DOHH2 (cell line): ENCODE data around the gene PISD.
"Not testable (repeated sequence)": the region's sequence is repeated elsewhere in the genome, so short reads cannot be mapped to it uniquely, and the experiment has no call there.

ENCODE experiments used
- H3F3A ChIP-seq: fragments of 200-600 bp; sonication (generic), shearing (Covaris generic); 2 replicates; pipeline ENCODE4 v1.6.0; 2016; ENCODE audit warnings: antibody characterized with exemption, mild to moderate bottlenecking; ENCODE audit not compliant: control insufficient read depth, insufficient read depth
- H3K27ac ChIP-seq: fragments of 200-600 bp; sonication (generic); 2 replicates; pipeline ENCODE4 v1.5.1; 2014; ENCODE audit warnings: low read depth, mild to moderate bottlenecking, low read length, moderate library complexity
- H3K27me3 ChIP-seq: fragments of 200-600 bp; sonication (generic); 2 replicates; pipeline ENCODE4 v1.6.1; 2014; ENCODE audit warnings: mild to moderate bottlenecking, low read length, mixed read lengths; ENCODE audit not compliant: control insufficient read depth
- H3K36me3 ChIP-seq: fragments of 200-600 bp; sonication (generic); 2 replicates; pipeline ENCODE4 v1.6.1; 2014; ENCODE audit warnings: mild to moderate bottlenecking, low read length, moderate library complexity, mixed read lengths; ENCODE audit not compliant: control insufficient read depth
- H3K4me1 ChIP-seq: fragments of 200-600 bp; sonication (generic); 2 replicates; pipeline ENCODE4 v1.6.1; 2014; ENCODE audit warnings: mild to moderate bottlenecking, low read length, mixed read lengths; ENCODE audit not compliant: control insufficient read depth
- H3K4me2 ChIP-seq: fragments of 200-600 bp; sonication (generic); 2 replicates; pipeline ENCODE4 v1.6.0; 2014; ENCODE audit warnings: mild to moderate bottlenecking, low read length, moderate library complexity
- H3K4me3 ChIP-seq: fragments of 200-600 bp; sonication (generic); 2 replicates; pipeline ENCODE4 v1.5.1; 2014; ENCODE audit warnings: mild to moderate bottlenecking, low read length, mixed read lengths
- H3K79me2 ChIP-seq: fragments of 200-600 bp; sonication (generic); 2 replicates; pipeline ENCODE4 v1.6.1; 2014; ENCODE audit warnings: mild to moderate bottlenecking, low read length, mixed read lengths; ENCODE audit not compliant: control insufficient read depth
- H3K9me2 ChIP-seq: fragments of 200-600 bp; sonication (generic); replicated peaks from 2 replicates; pipeline ENCODE4 v1.6.1; 2014; ENCODE audit warnings: mild to moderate bottlenecking, low read length, mixed read lengths; ENCODE audit not compliant: control insufficient read depth
- H3K9me3 ChIP-seq: fragments of 200-600 bp; sonication (generic); 2 replicates; pipeline ENCODE4 v1.6.1; 2014; ENCODE audit warnings: antibody characterized with exemption, low read length, mixed read lengths; ENCODE audit not compliant: control insufficient read depth, insufficient read depth
- H4K20me1 ChIP-seq: fragments of 200-600 bp; sonication (generic); 2 replicates; pipeline ENCODE4 v1.6.0; 2014; ENCODE audit warnings: low read depth, mild to moderate bottlenecking, antibody characterized with exemption, low read length, moderate library complexity; ENCODE audit not compliant: control insufficient read depth, insufficient read depth
- CTCF ChIP-seq: fragments of 200-600 bp; sonication (generic); IDR thresholded peaks from one replicate; pipeline ENCODE4 v1.5.1; 2014; ENCODE audit warnings: antibody characterized with exemption, mild to moderate bottlenecking, low read depth, low read length; ENCODE audit not compliant: poor library complexity, severe bottlenecking
- EZH2phosphoT487 ChIP-seq: fragments of 200-600 bp; sonication (generic); IDR thresholded peaks from 2 replicates; pipeline ENCODE4 v1.6.1; 2017; ENCODE audit warnings: borderline replicate concordance, mild to moderate bottlenecking, antibody characterized with exemption, low read length, moderate library complexity, mixed read lengths

PISD gene

GRCh38 chr22:31603081-31603525 is 58.9 kb downstream of the PISD start:
- Histone ChIP-seq H3K4me2 (no peak overlapping the region), H3K4me1 (no peaks in the 10 kb centered on the region), H3K27me3 (no peaks in the 10 kb centered on the region), H3K9me2 (no peaks in the 10 kb centered on the region), H4K20me1 (no peaks in the 10 kb centered on the region), H3K79me2 (no peaks in the 10 kb centered on the region), H3K36me3 (peaks cover 57% of the 10 kb centered on the region), H3K27ac (no peak overlapping the region), H3K4me3 (no peak overlapping the region), H3F3A (no peaks in the 10 kb centered on the region; the same call in 1 of the 2 replicates), H3K9me3 (no peaks in the 10 kb centered on the region)
- TF ChIP-seq EZH2phosphoT487 (no peak), CTCF (no peak)

GRCh38 chr22:31602259-31602952 is 59.6 kb downstream of the PISD start:
- no peaks in the 10 kb centered on the region; the same call in 1 of the 2 replicates for H3F3A ChIP-seq
- H3K4me3 ChIP-seq = no peak overlapping the region
- no peaks in the 10 kb centered on the region for H3K9me2 ChIP-seq
- peaks cover 51% of the 10 kb centered on the region for H3K36me3 ChIP-seq
- H3K9me3 ChIP-seq = no peaks in the 10 kb centered on the region
- H3K27ac ChIP-seq = no peak overlapping the region
- H3K4me2 ChIP-seq = no peak overlapping the region
- H3K4me1 ChIP-seq = no peaks in the 10 kb centered on the region
- no peaks in the 10 kb centered on the region for H3K79me2 ChIP-seq
- no peaks in the 10 kb centered on the region for H3K27me3 ChIP-seq
- TF ChIP-seq CTCF (no peak), EZH2phosphoT487 (no peak)
- no peaks in the 10 kb centered on the region for H4K20me1 ChIP-seq

GRCh38 chr22:31595271-31595670 is 66.7 kb downstream of the PISD start:
- Histone ChIP-seq H3K36me3 (0 out of 2 replicates have a peak, but pooled peaks cover 3% of the 10 kb centered on the region), H3K27me3 (no peaks in the 10 kb centered on the region), H3K4me1 (no peaks in the 10 kb centered on the region), H3K4me3 (no peak overlapping the region), H3F3A (0 out of 2 replicates have a peak, but pooled peaks cover 3% of the 10 kb centered on the region), H3K9me2 (no peaks in the 10 kb centered on the region), H3K4me2 (no peak overlapping the region), H4K20me1 (no peaks in the 10 kb centered on the region), H3K9me3 (no peaks in the 10 kb centered on the region), H3K27ac (no peak overlapping the region), H3K79me2 (no peaks in the 10 kb centered on the region)
- no peak for TF ChIP-seq CTCF
- no peak for TF ChIP-seq EZH2phosphoT487

GRCh38 chr22:31590161-31590560 is 71.9 kb downstream of the PISD start:
- not testable (repeated sequence) for H3K4me3 ChIP-seq, H3K79me2 ChIP-seq, H3K27me3 ChIP-seq, H3K27ac ChIP-seq, H3K9me3 ChIP-seq, H3K4me1 ChIP-seq, H3K9me2 ChIP-seq, H3K4me2 ChIP-seq, H3F3A ChIP-seq, H4K20me1 ChIP-seq
- peaks cover 40% of the 10 kb centered on the region for H3K36me3 ChIP-seq
